AG09309 (cell line): Measurements from ENCODE around the gene TRIO.
A peak's percentile ranks its signal among the peaks of the same experiment; 100 is the strongest.

Experiments
- DNase-seq: peaks from one replicate; pipeline ENCODE4 v3.0.0-alpha.2; 2010; ENCODE audit warnings: low read depth
- H3K4me3 ChIP-seq: 2 replicates; pipeline ENCODE4 v1.5.1; 2011; ENCODE audit warnings: mild to moderate bottlenecking, low read depth, low read length, moderate library complexity; ENCODE audit not compliant: control insufficient read depth
- TF ChIP-seq, protein P1 (sequence below): IDR thresholded peaks from 2 replicates; pipeline ENCODE4 v1.5.1; 2011; ENCODE audit warnings: mild to moderate bottlenecking, low read depth, low read length, inconsistent platforms; ENCODE audit not compliant: insufficient read depth, control insufficient read depth; ENCODE audit errors: missing control alignments

TRIO gene

DNA sequence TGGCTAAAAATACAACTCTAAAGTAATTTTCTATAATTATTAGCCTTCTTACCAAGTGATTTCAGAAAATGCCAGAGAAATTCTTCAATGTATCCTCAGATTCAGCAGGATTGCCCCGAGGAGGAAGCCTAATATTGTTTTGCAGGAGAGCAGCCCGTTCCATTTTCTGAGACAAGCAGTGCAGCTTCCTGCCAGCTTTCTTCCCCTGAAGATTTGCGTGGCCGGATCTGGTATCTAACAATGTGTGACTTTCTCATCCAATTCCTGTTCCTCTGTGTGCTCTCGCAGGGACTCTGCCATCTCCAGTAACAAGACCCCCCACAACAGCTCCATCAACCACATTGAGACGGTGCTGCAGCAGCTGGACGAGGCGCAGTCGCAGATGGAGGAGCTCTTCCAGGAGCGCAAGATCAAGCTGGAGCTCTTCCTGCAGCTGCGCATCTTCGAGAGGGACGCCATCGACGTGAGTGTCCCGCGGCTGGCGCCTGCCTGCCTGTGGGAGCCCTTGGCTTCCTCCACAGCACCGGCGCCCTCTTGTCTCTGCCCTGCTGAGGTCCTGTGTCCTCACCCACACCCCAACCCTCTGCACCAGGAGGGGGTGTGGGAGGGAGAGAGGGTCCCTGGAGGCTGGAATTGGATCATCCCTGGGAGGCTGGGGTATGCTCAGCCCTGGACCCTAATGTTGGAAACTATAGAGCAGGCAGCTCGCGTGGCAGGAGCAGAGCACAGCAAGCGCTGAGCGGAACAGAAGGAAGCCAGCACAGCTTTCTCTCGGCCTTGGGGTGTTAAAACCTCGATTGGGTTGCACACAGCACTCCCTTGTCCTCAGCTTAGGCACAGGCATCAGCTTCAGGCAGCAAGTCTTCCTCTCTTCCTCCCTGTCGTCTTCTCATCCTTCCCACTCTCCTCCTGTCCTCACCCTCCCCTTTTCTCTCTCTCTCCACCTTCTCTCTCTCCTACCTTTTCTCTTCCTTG, 216.2 kb downstream of the TRIO start:
- TF ChIP-seq, protein P1, sequence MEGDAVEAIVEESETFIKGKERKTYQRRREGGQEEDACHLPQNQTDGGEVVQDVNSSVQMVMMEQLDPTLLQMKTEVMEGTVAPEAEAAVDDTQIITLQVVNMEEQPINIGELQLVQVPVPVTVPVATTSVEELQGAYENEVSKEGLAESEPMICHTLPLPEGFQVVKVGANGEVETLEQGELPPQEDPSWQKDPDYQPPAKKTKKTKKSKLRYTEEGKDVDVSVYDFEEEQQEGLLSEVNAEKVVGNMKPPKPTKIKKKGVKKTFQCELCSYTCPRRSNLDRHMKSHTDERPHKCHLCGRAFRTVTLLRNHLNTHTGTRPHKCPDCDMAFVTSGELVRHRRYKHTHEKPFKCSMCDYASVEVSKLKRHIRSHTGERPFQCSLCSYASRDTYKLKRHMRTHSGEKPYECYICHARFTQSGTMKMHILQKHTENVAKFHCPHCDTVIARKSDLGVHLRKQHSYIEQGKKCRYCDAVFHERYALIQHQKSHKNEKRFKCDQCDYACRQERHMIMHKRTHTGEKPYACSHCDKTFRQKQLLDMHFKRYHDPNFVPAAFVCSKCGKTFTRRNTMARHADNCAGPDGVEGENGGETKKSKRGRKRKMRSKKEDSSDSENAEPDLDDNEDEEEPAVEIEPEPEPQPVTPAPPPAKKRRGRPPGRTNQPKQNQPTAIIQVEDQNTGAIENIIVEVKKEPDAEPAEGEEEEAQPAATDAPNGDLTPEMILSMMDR: no peak
- H3K4me3 ChIP-seq: no peak overlapping the region
- no peak for DNase-seq

- no peak overlapping the region for H3K4me3 ChIP-seq
- DNase-seq: no peak
- TF ChIP-seq, protein P1: no peak
Observed at GRCh38 chr5:14362491-14362890, 219.3 kb downstream of the TRIO start.

GRCh38 chr5:14364096-14364495, 221.0 kb downstream of the TRIO start:
- H3K4me3 ChIP-seq: no peak overlapping the region
- DNase-seq: no peak
- TF ChIP-seq, protein P1: no peak

DNA sequence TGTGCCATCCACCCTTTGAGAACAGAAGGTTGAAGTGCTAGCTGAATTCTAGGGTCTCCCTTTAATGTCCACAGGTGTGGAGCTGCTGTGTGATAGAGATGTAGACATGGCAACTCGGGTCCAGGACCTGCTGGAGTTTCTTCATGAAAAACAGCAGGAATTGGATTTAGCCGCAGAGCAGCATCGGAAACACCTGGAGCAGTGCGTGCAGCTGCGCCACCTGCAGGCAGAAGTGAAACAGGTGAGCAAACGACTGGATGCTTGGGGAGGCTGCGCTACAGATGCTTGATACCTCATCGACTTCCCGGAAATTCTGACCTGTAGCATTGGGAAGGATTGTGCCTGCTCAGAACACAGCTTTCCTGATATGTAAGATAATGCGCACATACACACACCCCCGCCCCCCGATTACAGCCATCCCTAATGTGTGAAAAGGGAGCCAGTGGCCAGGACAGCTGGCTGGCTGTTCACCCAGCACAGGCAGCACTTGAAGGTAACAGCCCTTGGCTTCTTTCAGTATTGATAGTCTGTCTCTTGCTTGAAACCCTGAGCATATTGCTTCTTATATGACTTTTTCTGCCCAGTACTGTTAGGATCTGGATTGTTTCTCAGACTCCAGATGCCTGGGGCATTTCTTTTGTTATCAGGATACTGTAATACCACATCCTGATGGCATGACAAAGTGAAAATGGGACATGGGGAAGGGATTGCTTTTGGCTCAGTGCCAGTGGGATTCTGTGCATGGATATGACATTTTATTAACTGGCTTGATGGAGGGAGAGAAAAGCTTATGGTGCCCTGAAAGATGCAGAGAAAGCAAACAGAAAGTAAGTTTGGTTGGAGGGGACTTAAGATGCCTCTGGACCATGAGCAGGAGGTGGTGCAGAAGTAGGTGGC, 221.7 kb downstream of the TRIO start:
- DNase-seq: no peak
- H3K4me3 ChIP-seq: no peak overlapping the region

GRCh38 chr5:14365831-14366430, 222.8 kb downstream of the TRIO start:
- TF ChIP-seq, protein P1: no peak
- no peak for DNase-seq
- H3K4me3 ChIP-seq: no peak overlapping the region

More for the DNA sequence above, 221.7 kb downstream of the TRIO start:
- TF ChIP-seq, protein P1: peak; percentile 50

GRCh38 chr5:14366763-14367162, 223.6 kb downstream of the TRIO start:
- DNase-seq: no peak
- no peak overlapping the region for H3K4me3 ChIP-seq
- TF ChIP-seq, protein P1: no peak
